Ishikawa (cell line): Measurements from ENCODE around the gene CDH20.
A peak's percentile ranks its signal among the peaks of the same experiment; 100 is the strongest.

ENCODE experiments used
- CEBPB ChIP-seq: IDR thresholded peaks from 2 replicates; pipeline ENCODE4 v1.6.1; 2012
- CREB1 ChIP-seq: IDR thresholded peaks from 2 replicates; pipeline ENCODE4 v1.6.1; 2012; ENCODE audit warnings: low read depth
- EGR1 ChIP-seq: IDR thresholded peaks from 2 replicates; pipeline ENCODE4 v1.6.1; 2012
- EP300 ChIP-seq: IDR thresholded peaks from 2 replicates; pipeline ENCODE4 v1.6.1; 2012; ENCODE audit warnings: borderline replicate concordance
- FOXM1 ChIP-seq: IDR thresholded peaks from 2 replicates; pipeline ENCODE4 v1.6.1; 2012; ENCODE audit warnings: low read depth, borderline replicate concordance
- NFIC ChIP-seq: IDR thresholded peaks from 2 replicates; pipeline ENCODE4 v1.6.1; 2012
- RAD21 ChIP-seq: IDR thresholded peaks from 2 replicates; pipeline ENCODE4 v1.6.1; 2012; ENCODE audit warnings: low read depth
- TAF1 ChIP-seq: IDR thresholded peaks from 2 replicates; pipeline ENCODE4 v1.6.1; 2012; ENCODE audit warnings: low read depth, mild to moderate bottlenecking
- TCF12 ChIP-seq: IDR thresholded peaks from 2 replicates; pipeline ENCODE4 v1.6.1; 2012; ENCODE audit warnings: low read depth
- TEAD4 ChIP-seq: IDR thresholded peaks from 2 replicates; pipeline ENCODE4 v1.6.1; 2012
- YY1 ChIP-seq: IDR thresholded peaks from 2 replicates; pipeline ENCODE4 v1.6.1; 2012; ENCODE audit warnings: low read depth
- ZBTB7A ChIP-seq: IDR thresholded peaks from 2 replicates; pipeline ENCODE4 v1.6.1; 2012; ENCODE audit warnings: low read depth
- TF ChIP-seq, protein P1 (sequence below): IDR thresholded peaks from 2 replicates; pipeline ENCODE4 v1.6.1; 2012; ENCODE audit warnings: low read depth, mild to moderate bottlenecking
- TF ChIP-seq, protein P2 (sequence below): IDR thresholded peaks from 2 replicates; pipeline ENCODE4 v1.6.1; 2012
- TF ChIP-seq, protein P3 (sequence below): IDR thresholded peaks from 2 replicates; pipeline ENCODE4 v1.6.1; 2012

The CDH20 gene

DNA sequence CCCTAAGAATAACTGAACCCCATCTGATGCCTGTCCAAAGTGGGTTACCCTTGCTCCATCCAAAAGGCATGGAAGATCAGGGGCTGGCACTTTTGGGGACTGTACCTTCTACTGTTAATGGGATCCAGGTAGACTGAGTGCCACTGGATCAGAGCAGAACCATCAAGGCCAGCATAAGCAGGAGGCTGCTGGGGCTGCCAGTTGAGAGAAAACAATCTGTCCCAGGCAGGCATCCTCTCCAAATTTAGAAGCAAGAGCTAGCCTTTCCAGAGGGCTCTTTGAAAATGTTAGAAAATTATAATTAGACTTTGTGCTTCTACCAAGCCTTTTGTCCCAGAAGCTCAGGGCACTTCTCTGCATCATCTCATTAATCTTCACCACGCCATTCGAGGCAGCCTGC, 245.6 kb downstream of the CDH20 start:
- TF ChIP-seq EGR1 (no peak), CREB1 (no peak), CEBPB (no peak), TEAD4 (no peak), YY1 (no peak), TCF12 (no peak), ZBTB7A (no peak), NFIC (no peak), EP300 (no peak)
- TF ChIP-seq, protein P1, sequence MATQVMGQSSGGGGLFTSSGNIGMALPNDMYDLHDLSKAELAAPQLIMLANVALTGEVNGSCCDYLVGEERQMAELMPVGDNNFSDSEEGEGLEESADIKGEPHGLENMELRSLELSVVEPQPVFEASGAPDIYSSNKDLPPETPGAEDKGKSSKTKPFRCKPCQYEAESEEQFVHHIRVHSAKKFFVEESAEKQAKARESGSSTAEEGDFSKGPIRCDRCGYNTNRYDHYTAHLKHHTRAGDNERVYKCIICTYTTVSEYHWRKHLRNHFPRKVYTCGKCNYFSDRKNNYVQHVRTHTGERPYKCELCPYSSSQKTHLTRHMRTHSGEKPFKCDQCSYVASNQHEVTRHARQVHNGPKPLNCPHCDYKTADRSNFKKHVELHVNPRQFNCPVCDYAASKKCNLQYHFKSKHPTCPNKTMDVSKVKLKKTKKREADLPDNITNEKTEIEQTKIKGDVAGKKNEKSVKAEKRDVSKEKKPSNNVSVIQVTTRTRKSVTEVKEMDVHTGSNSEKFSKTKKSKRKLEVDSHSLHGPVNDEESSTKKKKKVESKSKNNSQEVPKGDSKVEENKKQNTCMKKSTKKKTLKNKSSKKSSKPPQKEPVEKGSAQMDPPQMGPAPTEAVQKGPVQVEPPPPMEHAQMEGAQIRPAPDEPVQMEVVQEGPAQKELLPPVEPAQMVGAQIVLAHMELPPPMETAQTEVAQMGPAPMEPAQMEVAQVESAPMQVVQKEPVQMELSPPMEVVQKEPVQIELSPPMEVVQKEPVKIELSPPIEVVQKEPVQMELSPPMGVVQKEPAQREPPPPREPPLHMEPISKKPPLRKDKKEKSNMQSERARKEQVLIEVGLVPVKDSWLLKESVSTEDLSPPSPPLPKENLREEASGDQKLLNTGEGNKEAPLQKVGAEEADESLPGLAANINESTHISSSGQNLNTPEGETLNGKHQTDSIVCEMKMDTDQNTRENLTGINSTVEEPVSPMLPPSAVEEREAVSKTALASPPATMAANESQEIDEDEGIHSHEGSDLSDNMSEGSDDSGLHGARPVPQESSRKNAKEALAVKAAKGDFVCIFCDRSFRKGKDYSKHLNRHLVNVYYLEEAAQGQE = no peak
- TF ChIP-seq, protein P2, sequence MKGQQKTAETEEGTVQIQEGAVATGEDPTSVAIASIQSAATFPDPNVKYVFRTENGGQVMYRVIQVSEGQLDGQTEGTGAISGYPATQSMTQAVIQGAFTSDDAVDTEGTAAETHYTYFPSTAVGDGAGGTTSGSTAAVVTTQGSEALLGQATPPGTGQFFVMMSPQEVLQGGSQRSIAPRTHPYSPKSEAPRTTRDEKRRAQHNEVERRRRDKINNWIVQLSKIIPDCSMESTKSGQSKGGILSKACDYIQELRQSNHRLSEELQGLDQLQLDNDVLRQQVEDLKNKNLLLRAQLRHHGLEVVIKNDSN = no peak

DNA sequence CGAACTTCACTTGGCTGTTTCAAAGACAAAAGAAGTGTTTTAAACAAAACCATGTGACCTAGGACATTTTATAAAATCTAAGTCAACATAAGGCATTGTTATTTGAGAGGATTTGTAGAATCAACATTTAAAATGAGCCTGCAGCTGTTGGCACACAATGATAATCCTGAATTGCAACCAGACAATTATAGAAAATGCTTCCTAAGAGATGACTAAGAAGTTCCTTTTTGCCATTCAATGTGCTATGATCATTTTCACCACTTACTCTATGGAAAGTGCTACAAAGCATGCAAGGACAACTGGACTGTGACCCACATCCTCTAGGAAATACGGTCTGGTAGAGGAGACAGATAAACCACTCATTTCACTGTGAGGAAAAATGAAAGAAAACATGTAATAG, 246.4 kb downstream of the CDH20 start:
- no peak for TF ChIP-seq TEAD4
- no peak for TF ChIP-seq NFIC
- TF ChIP-seq TAF1 = no peak
- TF ChIP-seq CREB1 = no peak
- TF ChIP-seq RAD21 = no peak
- no peak for TF ChIP-seq EGR1
- no peak for TF ChIP-seq ZBTB7A
- TF ChIP-seq, protein P1 = no peak
- no peak for TF ChIP-seq YY1
- TF ChIP-seq CEBPB = no peak
- TF ChIP-seq, protein P2 = no peak
- TF ChIP-seq, protein P3, sequence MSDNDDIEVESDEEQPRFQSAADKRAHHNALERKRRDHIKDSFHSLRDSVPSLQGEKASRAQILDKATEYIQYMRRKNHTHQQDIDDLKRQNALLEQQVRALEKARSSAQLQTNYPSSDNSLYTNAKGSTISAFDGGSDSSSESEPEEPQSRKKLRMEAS = no peak
- no peak for TF ChIP-seq TCF12

DNA sequence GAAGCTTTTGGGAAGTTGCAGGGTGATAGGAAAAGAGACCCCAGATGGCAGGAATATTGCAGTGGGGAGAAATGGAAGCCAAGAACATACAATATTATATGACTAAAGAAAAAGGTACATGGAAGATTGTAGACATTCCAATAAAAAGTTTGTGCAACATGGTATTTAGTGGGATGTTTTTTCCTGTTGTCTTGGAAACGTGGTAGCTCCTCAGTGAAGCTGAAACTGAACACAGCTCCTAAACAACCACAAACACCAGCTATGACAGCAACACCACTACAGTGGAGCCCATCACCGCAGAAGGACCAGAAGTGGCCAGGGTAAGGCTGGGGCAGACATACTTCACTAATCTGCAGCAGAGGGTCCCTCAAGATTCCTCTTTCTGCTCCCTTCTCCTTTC, 246.8 kb downstream of the CDH20 start:
- TF ChIP-seq ZBTB7A = no peak
- TF ChIP-seq TCF12 = no peak
- no peak for TF ChIP-seq TAF1
- TF ChIP-seq, protein P3 = no peak

DNA sequence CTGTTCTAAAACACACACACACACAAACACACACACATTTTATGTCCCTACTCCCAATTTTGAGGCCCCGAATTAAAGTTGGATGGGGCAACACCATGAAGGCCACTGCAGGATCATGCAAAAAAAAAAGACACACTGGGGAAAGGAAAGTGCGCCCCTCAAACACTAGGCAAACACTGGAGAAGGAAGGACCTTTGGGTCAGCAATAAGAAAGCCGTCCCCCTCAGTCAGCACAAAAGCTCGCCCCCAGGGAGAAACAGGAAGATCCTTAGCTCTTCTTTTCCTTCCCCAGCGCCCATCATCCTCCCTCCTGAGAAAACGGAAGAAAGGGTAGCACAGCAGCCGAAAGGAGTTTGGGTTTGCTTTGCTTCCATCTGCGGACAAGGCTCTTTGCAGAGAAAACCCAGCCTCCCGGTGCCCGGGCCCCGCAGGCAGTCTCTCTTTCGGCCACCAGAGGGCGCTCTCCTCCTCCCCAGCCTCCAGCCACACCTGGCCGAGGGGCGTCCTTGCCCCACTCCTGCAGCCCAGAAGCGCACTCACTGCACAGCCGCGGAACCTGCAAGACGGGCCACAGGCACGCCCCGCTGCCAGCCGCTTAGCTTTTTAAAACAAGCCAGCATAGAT, 248.5 kb downstream of the CDH20 start:
- TF ChIP-seq EP300 (no peak), RAD21 (peak; percentile 72)

DNA sequence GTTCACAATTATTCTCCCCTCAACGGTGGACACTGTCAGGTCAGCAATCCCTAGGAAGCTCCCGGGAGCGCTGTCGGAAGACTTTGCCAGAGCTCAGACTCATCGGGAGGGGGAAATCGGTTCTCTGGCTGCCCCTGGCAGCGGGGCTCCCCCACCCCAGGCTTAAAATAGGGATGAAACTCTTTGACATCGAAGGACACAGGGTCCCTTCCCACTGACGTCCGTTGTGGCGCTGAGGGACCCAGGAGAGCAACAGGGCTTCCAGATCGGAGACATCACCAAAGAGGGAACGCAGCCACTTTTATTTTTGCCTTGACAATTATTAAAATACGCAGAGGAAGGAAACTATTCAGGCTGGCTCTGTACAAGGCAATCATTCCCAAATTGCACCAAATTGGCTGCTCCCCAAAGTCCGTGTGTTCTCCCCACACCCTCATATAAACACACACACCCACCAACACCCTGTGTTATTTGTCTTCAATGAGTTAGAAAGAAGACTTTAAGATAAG, 249.0 kb downstream of the CDH20 start:
- TF ChIP-seq TEAD4 (no peak), TAF1 (no peak), FOXM1 (no peak), EGR1 (no peak), RAD21 (no peak)
- TF ChIP-seq, protein P2 = no peak
- TF ChIP-seq, protein P3 = no peak

DNA sequence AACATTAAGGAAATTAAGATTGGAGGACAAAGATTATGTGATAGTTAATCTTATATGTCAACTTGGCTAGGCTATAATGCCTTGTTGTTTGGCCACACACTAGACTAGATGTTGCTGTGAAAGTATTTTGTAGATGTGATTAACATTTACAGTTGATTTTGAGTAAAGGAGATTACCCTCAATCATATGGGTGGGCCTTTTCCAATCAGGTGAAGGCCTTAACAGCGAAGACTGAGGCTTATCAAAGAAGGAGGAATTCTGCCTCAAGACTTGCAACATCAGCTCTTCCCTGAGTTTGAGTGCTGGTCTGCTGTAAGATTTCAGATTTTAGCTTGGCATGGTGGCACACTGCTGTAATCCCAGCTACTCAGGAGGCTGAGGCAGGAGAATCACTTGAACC, 250.3 kb downstream of the CDH20 start:
- TF ChIP-seq YY1 (no peak), EP300 (no peak), TAF1 (no peak), CREB1 (no peak), RAD21 (no peak), CEBPB (no peak), FOXM1 (no peak), EGR1 (no peak)
